GM12878 (cell line): ENCODE measurements around the gene PHC3. TPM values are rescaled to one million over a fixed set of nuclear protein-coding genes. Genes with fewer than 3 reads are reported as not detected.

Experiments
- ATF7 ChIP-seq: fragments of 450-650 bp; IDR thresholded peaks from 2 replicates; pipeline ENCODE4 v1.6.1; 2016; ENCODE audit warnings: low read depth, mild to moderate bottlenecking
- CREM ChIP-seq: IDR thresholded peaks from 2 replicates; pipeline ENCODE4 v1.6.1; 2014; ENCODE audit warnings: antibody characterized with exemption, low read depth
- FOS ChIP-seq: IDR thresholded peaks from 3 replicates; pipeline ENCODE4 v1.6.1; 2011; ENCODE audit warnings: borderline replicate concordance; ENCODE audit not compliant: insufficient read length; ENCODE audit errors: extremely low read depth
- GABPA ChIP-seq: IDR thresholded peaks from 2 replicates; pipeline ENCODE4 v1.6.1; 2014; ENCODE audit warnings: antibody characterized with exemption, low read depth, mild to moderate bottlenecking, inconsistent platforms
- IRF3 ChIP-seq: fragments of 450-650 bp; IDR thresholded peaks from 2 replicates; pipeline ENCODE4 v1.6.1; 2014; ENCODE audit warnings: mild to moderate bottlenecking
- NFYB ChIP-seq: IDR thresholded peaks from 2 replicates; pipeline ENCODE4 v1.6.1; 2011; ENCODE audit warnings: low read depth, mild to moderate bottlenecking, low read length, improper control_type of control experiment, moderate library complexity; ENCODE audit not compliant: insufficient read depth
- NKRF ChIP-seq: fragments of 450-650 bp; conservative IDR thresholded peaks from 2 replicates; pipeline ENCODE4 v1.6.1; 2017; ENCODE audit warnings: mild to moderate bottlenecking, moderate library complexity
- POLR2AphosphoS5 ChIP-seq: IDR thresholded peaks from 2 replicates; pipeline ENCODE4 v1.6.1; 2011; ENCODE audit warnings: mild to moderate bottlenecking, low read length, inconsistent platforms
- POU2F2 ChIP-seq: IDR thresholded peaks from 3 replicates; pipeline ENCODE4 v1.6.1; 2011; ENCODE audit warnings: low read depth, mild to moderate bottlenecking, low read length, borderline replicate concordance
- WRNIP1 ChIP-seq: IDR thresholded peaks from 2 replicates; pipeline ENCODE4 v1.6.1; 2011; ENCODE audit warnings: low read depth, low read length, improper control_type of control experiment, borderline replicate concordance
- ZBTB40 ChIP-seq: fragments of 450-650 bp; IDR thresholded peaks from 2 replicates; pipeline ENCODE4 v1.6.1; 2016; ENCODE audit warnings: mild to moderate bottlenecking, moderate library complexity, borderline replicate concordance
- polyA plus RNA-seq, 11 experiments: library from polyadenylated mRNA; depleted of rRNA in 4 of 11; unstranded in 6 of 11; stranded (reverse) in 5 of 11; fragments of >200 nt; fragmentation: Nextera tagmentation in 4 of 11; fragmentation: Illumina TruSeq in 1 of 11; extraction: Ambion mirVana in 4 of 11; extraction: Trizol in 1 of 11; gene quantifications; 1 replicate in 1 of 11; 2 replicates in 10 of 11; pipeline versions ENCODE4 v1.2.1 to v1.2.3, GENCODE V29; 2011 to 2016; ENCODE audit warnings: inconsistent platforms in 2 of 11, missing spikeins in 2 of 11, low read depth in 1 of 11
- total RNA-seq, 4 experiments: library from RNA; depleted of rRNA in 3 of 4; stranded (reverse); fragments of >200 nt in 3 of 4; fragmentation: Illumina TruSeq in 1 of 4; extraction: Trizol in 1 of 4; gene quantifications; 2 replicates each; pipeline versions ENCODE4 v1.2.1 to v1.2.3, GENCODE V29; 2013 to 2021
- TF ChIP-seq, protein P1 (sequence below): fragments of 150-350 bp; IDR thresholded peaks from 2 replicates; pipeline ENCODE4 v1.6.1; 2016; ENCODE audit warnings: low read depth, low read length
- TF ChIP-seq, protein P2 (sequence below): fragments of 450-650 bp; formaldehyde crosslinking; IDR thresholded peaks from 2 replicates; pipeline ENCODE4 v1.4.0; 2020; ENCODE audit warnings: mild to moderate bottlenecking, moderate library complexity

The PHC3 gene
- total and polyA plus RNA-seq, 10 of the 15 experiments (the other 5 are each of a cell fraction or from before 2014, with no cell fraction given) = 3.3 to 62.3 (median 22.1) TPM

DNA sequence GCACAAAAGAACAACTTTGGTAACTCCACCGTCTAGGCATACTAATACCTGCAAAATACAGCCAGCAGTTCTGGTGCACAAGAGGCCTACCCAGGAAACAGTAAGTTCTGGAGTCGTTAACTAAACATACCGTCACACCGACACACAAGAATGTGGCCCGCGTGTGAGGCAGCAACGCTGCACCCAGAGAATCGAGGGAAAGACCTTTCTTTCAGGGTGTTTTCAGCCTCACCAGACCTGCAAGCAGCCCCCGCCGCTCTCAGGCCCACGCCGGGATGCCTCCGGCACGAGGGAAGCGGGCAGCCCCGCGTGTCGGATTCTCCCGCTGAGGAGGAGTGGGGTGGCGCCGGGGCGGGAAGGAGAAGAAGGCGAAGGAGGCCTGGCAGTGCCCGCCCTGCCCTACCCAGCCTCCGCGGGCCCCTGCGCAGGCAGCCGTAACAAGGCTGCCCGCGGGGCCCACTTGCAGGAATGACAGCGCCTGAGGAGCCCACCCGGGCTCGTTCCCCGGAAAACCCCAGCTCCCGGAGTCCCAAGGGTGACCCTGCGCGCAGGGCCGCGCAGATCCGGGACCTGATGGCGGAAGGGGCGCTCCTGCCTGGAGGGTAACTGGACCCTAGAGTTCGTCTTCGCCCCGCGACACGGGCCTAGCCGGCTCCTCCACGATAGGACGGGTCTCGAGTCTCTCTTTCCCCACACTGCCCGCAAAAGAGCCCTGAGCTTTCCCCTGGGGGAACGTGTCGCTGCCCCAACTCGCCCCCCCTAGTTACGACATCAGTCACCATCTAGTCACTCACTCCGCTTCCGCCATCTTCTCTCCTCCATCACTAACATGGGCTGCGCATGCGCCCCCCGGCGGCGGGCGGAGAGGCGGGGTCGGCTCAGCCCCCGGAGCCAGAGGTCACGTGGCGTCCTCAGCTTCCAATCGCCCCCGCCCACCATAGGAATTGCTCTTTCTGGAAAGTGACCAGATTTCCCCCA, at the start of gene PHC3 (continued):
- TF ChIP-seq NKRF (peak; percentile 76), ZBTB40 (no peak), POLR2AphosphoS5 (peak; percentile 88; the same call in 1 of the 2 replicates), ATF7 (peak; percentile 60), NFYB (no peak), GABPA (no peak), WRNIP1 (no peak), FOS (no peak), IRF3 (no peak), POU2F2 (peak; percentile 78; the same call in 2 of the 3 replicates), CREM (peak; percentile 65)
- TF ChIP-seq, protein P1, sequence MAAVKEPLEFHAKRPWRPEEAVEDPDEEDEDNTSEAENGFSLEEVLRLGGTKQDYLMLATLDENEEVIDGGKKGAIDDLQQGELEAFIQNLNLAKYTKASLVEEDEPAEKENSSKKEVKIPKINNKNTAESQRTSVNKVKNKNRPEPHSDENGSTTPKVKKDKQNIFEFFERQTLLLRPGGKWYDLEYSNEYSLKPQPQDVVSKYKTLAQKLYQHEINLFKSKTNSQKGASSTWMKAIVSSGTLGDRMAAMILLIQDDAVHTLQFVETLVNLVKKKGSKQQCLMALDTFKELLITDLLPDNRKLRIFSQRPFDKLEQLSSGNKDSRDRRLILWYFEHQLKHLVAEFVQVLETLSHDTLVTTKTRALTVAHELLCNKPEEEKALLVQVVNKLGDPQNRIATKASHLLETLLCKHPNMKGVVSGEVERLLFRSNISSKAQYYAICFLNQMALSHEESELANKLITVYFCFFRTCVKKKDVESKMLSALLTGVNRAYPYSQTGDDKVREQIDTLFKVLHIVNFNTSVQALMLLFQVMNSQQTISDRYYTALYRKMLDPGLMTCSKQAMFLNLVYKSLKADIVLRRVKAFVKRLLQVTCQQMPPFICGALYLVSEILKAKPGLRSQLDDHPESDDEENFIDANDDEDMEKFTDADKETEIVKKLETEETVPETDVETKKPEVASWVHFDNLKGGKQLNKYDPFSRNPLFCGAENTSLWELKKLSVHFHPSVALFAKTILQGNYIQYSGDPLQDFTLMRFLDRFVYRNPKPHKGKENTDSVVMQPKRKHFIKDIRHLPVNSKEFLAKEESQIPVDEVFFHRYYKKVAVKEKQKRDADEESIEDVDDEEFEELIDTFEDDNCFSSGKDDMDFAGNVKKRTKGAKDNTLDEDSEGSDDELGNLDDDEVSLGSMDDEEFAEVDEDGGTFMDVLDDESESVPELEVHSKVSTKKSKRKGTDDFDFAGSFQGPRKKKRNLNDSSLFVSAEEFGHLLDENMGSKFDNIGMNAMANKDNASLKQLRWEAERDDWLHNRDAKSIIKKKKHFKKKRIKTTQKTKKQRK = no peak
- TF ChIP-seq, protein P2, sequence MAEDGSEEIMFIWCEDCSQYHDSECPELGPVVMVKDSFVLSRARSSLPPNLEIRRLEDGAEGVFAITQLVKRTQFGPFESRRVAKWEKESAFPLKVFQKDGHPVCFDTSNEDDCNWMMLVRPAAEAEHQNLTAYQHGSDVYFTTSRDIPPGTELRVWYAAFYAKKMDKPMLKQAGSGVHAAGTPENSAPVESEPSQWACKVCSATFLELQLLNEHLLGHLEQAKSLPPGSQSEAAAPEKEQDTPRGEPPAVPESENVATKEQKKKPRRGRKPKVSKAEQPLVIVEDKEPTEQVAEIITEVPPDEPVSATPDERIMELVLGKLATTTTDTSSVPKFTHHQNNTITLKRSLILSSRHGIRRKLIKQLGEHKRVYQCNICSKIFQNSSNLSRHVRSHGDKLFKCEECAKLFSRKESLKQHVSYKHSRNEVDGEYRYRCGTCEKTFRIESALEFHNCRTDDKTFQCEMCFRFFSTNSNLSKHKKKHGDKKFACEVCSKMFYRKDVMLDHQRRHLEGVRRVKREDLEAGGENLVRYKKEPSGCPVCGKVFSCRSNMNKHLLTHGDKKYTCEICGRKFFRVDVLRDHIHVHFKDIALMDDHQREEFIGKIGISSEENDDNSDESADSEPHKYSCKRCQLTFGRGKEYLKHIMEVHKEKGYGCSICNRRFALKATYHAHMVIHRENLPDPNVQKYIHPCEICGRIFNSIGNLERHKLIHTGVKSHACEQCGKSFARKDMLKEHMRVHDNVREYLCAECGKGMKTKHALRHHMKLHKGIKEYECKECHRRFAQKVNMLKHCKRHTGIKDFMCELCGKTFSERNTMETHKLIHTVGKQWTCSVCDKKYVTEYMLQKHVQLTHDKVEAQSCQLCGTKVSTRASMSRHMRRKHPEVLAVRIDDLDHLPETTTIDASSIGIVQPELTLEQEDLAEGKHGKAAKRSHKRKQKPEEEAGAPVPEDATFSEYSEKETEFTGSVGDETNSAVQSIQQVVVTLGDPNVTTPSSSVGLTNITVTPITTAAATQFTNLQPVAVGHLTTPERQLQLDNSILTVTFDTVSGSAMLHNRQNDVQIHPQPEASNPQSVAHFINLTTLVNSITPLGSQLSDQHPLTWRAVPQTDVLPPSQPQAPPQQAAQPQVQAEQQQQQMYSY (CRISPR knock-in tag) = no peak
